ENCODE measurements around the gene POU2F1.

The POU2F1 gene

GRCh38 chr1:167263344-167263743 is 42.7 kb downstream of the POU2F1 start:
- DNase-seq (ENCODE audit: low spot score), result no peak
- in situ Hi-C loops (cut with MboI; ENCODE audit: low pct_unique_long_range_greater_than_20kb, low sequenced_read_pairs, unreplicated experiment), result loop anchor here (10.0 to 25.0 kb wide), 2 partner anchors 171 to 274 kb away; no protein-coding TSS in a partner anchor
- TF ChIP-seq CTCF (IDR thresholded peaks at IDR 0.05; ENCODE audit: extremely low read depth, insufficient read depth, missing control alignments), result no peak

- no peak for TF ChIP-seq CTCF (IDR thresholded peaks at IDR 0.05; ENCODE audit: extremely low read depth, insufficient read depth, missing control alignments)
- in situ Hi-C loops (cut with MboI; ENCODE audit: low pct_unique_long_range_greater_than_20kb, low sequenced_read_pairs, unreplicated experiment), result loop anchor here (10.0 to 25.0 kb wide), 2 partner anchors 171 to 273 kb away; no protein-coding TSS in a partner anchor
- no peak for DNase-seq (ENCODE audit: low spot score)
These were observed 43.3 kb downstream of the POU2F1 start for GRCh38 chr1:167263819-167264464.

GRCh38 chr1:167266965-167267364 is 46.3 kb downstream of the POU2F1 start:
- in situ Hi-C loops (cut with MboI; ENCODE audit: low pct_unique_long_range_greater_than_20kb, low sequenced_read_pairs, unreplicated experiment), result loop anchor here (5.0 to 25.0 kb wide), 3 partner anchors 75 to 270 kb away; no protein-coding TSS in a partner anchor
- DNase-seq (ENCODE audit: low spot score), result no peak
- TF ChIP-seq CTCF (IDR thresholded peaks at IDR 0.05; ENCODE audit: extremely low read depth, insufficient read depth, missing control alignments), result no peak

GRCh38 chr1:167268347-167268787 is 47.7 kb downstream of the POU2F1 start:
- no peak for TF ChIP-seq CTCF (IDR thresholded peaks at IDR 0.05; ENCODE audit: extremely low read depth, insufficient read depth, missing control alignments)
- DNase-seq (ENCODE audit: low spot score), result no peak
- in situ Hi-C loops (cut with MboI; ENCODE audit: low pct_unique_long_range_greater_than_20kb, low sequenced_read_pairs, unreplicated experiment), result loop anchor here (5.0 to 25.0 kb wide), 3 partner anchors 74 to 269 kb away; no protein-coding TSS in a partner anchor

GRCh38 chr1:167270349-167271092 is 49.8 kb downstream of the POU2F1 start:
- no peak for TF ChIP-seq CTCF (IDR thresholded peaks at IDR 0.05; ENCODE audit: extremely low read depth, insufficient read depth, missing control alignments)
- in situ Hi-C loops (cut with MboI; ENCODE audit: low pct_unique_long_range_greater_than_20kb, low sequenced_read_pairs, unreplicated experiment), result loop anchor here (25.0 kb wide), 1 partner anchor 267 kb away; no protein-coding TSS in a partner anchor
- DNase-seq (ENCODE audit: low spot score), result no peak

- no peak for TF ChIP-seq CTCF (IDR thresholded peaks at IDR 0.05; ENCODE audit: extremely low read depth, insufficient read depth, missing control alignments)
- DNase-seq (ENCODE audit: low spot score), result no peak
- in situ Hi-C loops (cut with MboI; ENCODE audit: low pct_unique_long_range_greater_than_20kb, low sequenced_read_pairs, unreplicated experiment), result loop anchor here (25.0 kb wide), 1 partner anchor 265 kb away; no protein-coding TSS in a partner anchor
These were observed 51.8 kb downstream of the POU2F1 start for GRCh38 chr1:167272369-167272957.
